PC-9 (cell line): Measurements from ENCODE around the gene PALS1. TPM values are rescaled to one million over a fixed set of nuclear protein-coding genes. Genes with fewer than 3 reads are reported as not detected.

Experiments
- BruUV-seq: library from RNA; stranded (reverse); fragments of 400-500 nt; replicated peaks from 2 replicates; lab custom pipeline; 2021; lab: Mats Ljungman, UMichigan
- CTCF ChIA-PET: fragments of 300-600 bp; sonication (Branson Sonifier 250); formaldehyde crosslinking; loops from one replicate; lab custom pipeline; 2022; ENCODE audit warnings: antibody characterized with exemption; lab: Charles Lee
- POLR2A ChIA-PET: fragments of 300-600 bp; sonication (Branson Sonifier 250); formaldehyde crosslinking; loops from one replicate; lab custom pipeline; 2022; ENCODE audit warnings: antibody characterized with exemption; ENCODE audit not compliant: unreplicated experiment; lab: Charles Lee
- DNase-seq, 2 experiments: peaks; one replicate each; pipeline versions ENCODE4 v3.0.0 to v3.0.0-alpha.2; 2015 to 2022; ENCODE audit warnings: mixed read lengths in 1 of 2
- H2AFZ ChIP-seq: fragments of 200-600 bp; sonication (generic); 2 replicates; pipeline ENCODE4 v1.8.1; 2017; ENCODE audit warnings: antibody characterized with exemption
- H3F3A ChIP-seq: fragments of 200-600 bp; sonication (generic); 2 replicates; pipeline ENCODE4 v1.8.1; 2017; ENCODE audit warnings: antibody characterized with exemption, mild to moderate bottlenecking, low read depth; ENCODE audit not compliant: insufficient read depth
- H3K27ac ChIP-seq: fragments of 200-600 bp; sonication (generic); 2 replicates; pipeline ENCODE4 v1.6.1; 2016; ENCODE audit warnings: mixed run types
- H3K27me3 ChIP-seq: fragments of 200-600 bp; sonication (generic); 2 replicates; pipeline ENCODE4 v1.6.1; 2016; ENCODE audit warnings: low read depth, mixed run types; ENCODE audit not compliant: insufficient read depth
- H3K36me3 ChIP-seq: fragments of 200-600 bp; sonication (generic); 2 replicates; pipeline ENCODE4 v1.6.1; 2016; ENCODE audit warnings: low read depth, mixed run types
- H3K4me1 ChIP-seq: fragments of 200-600 bp; sonication (generic); replicated peaks from 2 replicates; pipeline ENCODE4 v1.6.1; 2016; ENCODE audit warnings: mixed run types; ENCODE audit not compliant: insufficient read depth
- H3K4me2 ChIP-seq: fragments of 200-600 bp; sonication (generic); 2 replicates; pipeline ENCODE4 v1.6.1; 2017; ENCODE audit warnings: mixed run types
- H3K4me3 ChIP-seq: fragments of 200-600 bp; sonication (generic); 2 replicates; pipeline ENCODE4 v1.6.1; 2016; ENCODE audit warnings: mixed run types
- H3K79me2 ChIP-seq: fragments of 200-600 bp; sonication (generic); 2 replicates; pipeline ENCODE4 v1.6.1; 2017; ENCODE audit warnings: low read depth, mixed run types
- H3K9me2 ChIP-seq: fragments of 200-600 bp; sonication (generic); 2 replicates; pipeline ENCODE4 v1.8.1; 2017; ENCODE audit warnings: mild to moderate bottlenecking; ENCODE audit not compliant: insufficient read depth
- H3K9me3 ChIP-seq: fragments of 200-600 bp; sonication (generic); 2 replicates; pipeline ENCODE4 v1.8.1; 2016; ENCODE audit warnings: low read depth; ENCODE audit not compliant: insufficient read depth
- H4K20me1 ChIP-seq: fragments of 200-600 bp; sonication (generic); 2 replicates; pipeline ENCODE4 v1.8.1; 2017; ENCODE audit not compliant: insufficient read depth
- CTCF ChIP-seq: fragments of 200-600 bp; sonication (generic); conservative IDR thresholded peaks from 2 replicates; pipeline ENCODE4 v1.6.1; 2017; ENCODE audit warnings: mixed run types, antibody characterized with exemption, mild to moderate bottlenecking, moderate library complexity
- EZH2 ChIP-seq: fragments of 200-600 bp; sonication (generic); IDR thresholded peaks from 2 replicates; pipeline ENCODE4 v1.8.0; 2017; ENCODE audit warnings: antibody characterized with exemption, low read depth
- intact Hi-C: fragments of 100-400 bp; cut with micrococcal nuclease; formaldehyde crosslinking; loops from one replicate; pipeline ENCODE4 v1.10.0; 2022; ENCODE audit not compliant: unreplicated experiment
- total RNA-seq: library from RNA; stranded (reverse); gene quantifications from 2 replicates; pipeline ENCODE4 v1.2.3, GENCODE V29; 2021

Gene PALS1
- total RNA-seq, 1 experiment from 2014 or later, result 94.7 TPM

GRCh38 chr14:67240168-67240932 lies 885 bp upstream of the PALS1 start:
- TF ChIP-seq EZH2 (no peak), CTCF (no peak)
- TSS peak; percentile 89 for BruUV-seq
- Histone ChIP-seq H2AFZ (peak overlapping the region; percentile 86), H3F3A (peaks cover 24% of the 10 kb centered on the region; the same call in 1 of the 2 replicates), H3K4me3 (peak overlapping the region; percentile 93), H4K20me1 (0 out of 2 replicates have a peak, but pooled peaks cover 6% of the 10 kb centered on the region), H3K27me3 (no peaks in the 10 kb centered on the region), H3K4me1 (peaks cover 17% of the 10 kb centered on the region; the same call in 1 of the 2 replicates), H3K9me2 (0 out of 2 replicates have a peak, but pooled peaks cover 3% of the 10 kb centered on the region), H3K4me2 (peak overlapping the region; percentile 93), H3K79me2 (peaks cover 36% of the 10 kb centered on the region), H3K36me3 (no peaks in the 10 kb centered on the region), H3K27ac (peak overlapping the region; percentile 91), H3K9me3 (no peaks in the 10 kb centered on the region)
- CTCF ChIA-PET, result no interaction called here
- peak in 1 of 2 experiments; percentile 73 for DNase-seq
- POLR2A ChIA-PET, result interaction anchor here (0.6 to 0.9 kb wide), 8 partner anchors 12 to 1518 kb away, joined by 4 to 20 read pairs (median 6); no protein-coding TSS in a partner anchor
- intact Hi-C loops, result loop anchor here (5.0 kb wide), 1 partner anchor 122 kb away; the partner anchor contains the start of gene EIF2S1

DNA sequence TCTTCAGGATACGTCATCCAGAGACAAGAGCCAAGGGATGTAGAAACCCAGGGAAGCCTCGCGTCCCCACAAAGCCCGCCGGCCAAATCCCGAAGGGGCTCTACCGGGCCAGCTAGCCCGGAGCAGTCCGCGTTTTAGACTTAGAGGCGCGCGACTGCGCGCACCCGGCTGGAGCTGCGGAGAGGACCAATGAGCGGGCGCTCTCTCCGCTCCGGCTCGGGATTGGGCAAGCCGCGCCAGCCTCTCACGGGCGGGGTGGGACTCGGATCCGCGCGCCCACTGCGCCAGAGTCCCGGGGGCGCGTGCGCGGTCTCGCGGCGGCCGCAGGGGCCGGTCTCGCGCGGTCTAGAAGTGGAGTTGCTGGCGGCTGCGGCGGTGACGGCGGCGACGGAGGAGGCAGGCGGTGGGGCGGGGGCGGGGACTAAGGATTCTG lies 241 bp upstream of the PALS1 start:
- peak overlapping the region; percentile 93 for H3K4me2 ChIP-seq
- H3K4me3 ChIP-seq, result peak overlapping the region; percentile 93
- ChIA-PET CTCF (no interaction called here), POLR2A (interaction anchor here (0.6 to 0.9 kb wide), 10 partner anchors 11 to 1517 kb away, joined by 3 to 20 read pairs (median 6); no protein-coding TSS in a partner anchor)
- intact Hi-C loops, result loop anchor here (1.0 to 5.0 kb wide), 4 partner anchors 20 to 121 kb away; partner anchors contain the start of gene EIF2S1
- no TSS peak for BruUV-seq
- H3K4me1 ChIP-seq, result peaks cover 17% of the 10 kb centered on the region; the same call in 1 of the 2 replicates
- no peaks in the 10 kb centered on the region for H3K27me3 ChIP-seq
- H2AFZ ChIP-seq, result peak overlapping the region; percentile 86
- peak; percentile 91 to 99 for DNase-seq
- H4K20me1 ChIP-seq, result 0 out of 2 replicates have a peak, but pooled peaks cover 6% of the 10 kb centered on the region
- no peak for TF ChIP-seq CTCF
- TF ChIP-seq EZH2, result no peak
- no peaks in the 10 kb centered on the region for H3K36me3 ChIP-seq
- H3K79me2 ChIP-seq, result peaks cover 43% of the 10 kb centered on the region
- H3K27ac ChIP-seq, result peak overlapping the region; percentile 91
- H3K9me3 ChIP-seq, result no peaks in the 10 kb centered on the region
- H3K9me2 ChIP-seq, result 0 out of 2 replicates have a peak, but pooled peaks cover 3% of the 10 kb centered on the region
- H3F3A ChIP-seq, result peaks cover 24% of the 10 kb centered on the region; the same call in 1 of the 2 replicates

DNA sequence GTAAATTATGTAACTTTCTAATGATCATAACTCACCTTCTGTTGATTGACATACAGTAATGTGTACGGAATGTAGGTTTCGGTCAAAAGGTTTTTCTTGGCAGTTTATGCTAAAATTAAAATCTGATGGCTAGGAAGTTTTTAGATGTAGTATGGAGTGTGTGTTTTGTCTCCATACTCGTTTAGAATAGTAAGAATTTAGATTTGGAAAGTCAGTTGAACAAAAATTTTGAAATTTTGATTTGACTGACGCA lies 859 bp downstream of the PALS1 start:
- intact Hi-C loops, result loop anchor here (5.0 kb wide), 1 partner anchor 120 kb away; the partner anchor contains the start of gene EIF2S1
- ChIA-PET CTCF (interaction anchor here (0.7 kb wide), 1 partner anchor 1891 kb away, joined by 3 read pairs; no protein-coding TSS in a partner anchor), POLR2A (interaction anchor here (0.6 to 0.7 kb wide), 2 partner anchors 54 to 55 kb away, joined by 4 read pairs; no protein-coding TSS in a partner anchor)

More for the DNA sequence above, 859 bp downstream of the PALS1 start:
- Histone ChIP-seq H3F3A (peaks cover 24% of the 10 kb centered on the region; the same call in 1 of the 2 replicates), H3K4me3 (peak overlapping the region; percentile 93), H3K27me3 (no peaks in the 10 kb centered on the region), H2AFZ (peak overlapping the region; percentile 79), H3K4me2 (peak overlapping the region; percentile 93), H3K9me3 (no peaks in the 10 kb centered on the region), H3K4me1 (peaks cover 20% of the 10 kb centered on the region; the same call in 1 of the 2 replicates), H3K27ac (peak overlapping the region; percentile 91), H4K20me1 (peaks cover 6% of the 10 kb centered on the region; the same call in 1 of the 2 replicates), H3K36me3 (no peaks in the 10 kb centered on the region), H3K79me2 (peaks cover 54% of the 10 kb centered on the region), H3K9me2 (0 out of 2 replicates have a peak, but pooled peaks cover 3% of the 10 kb centered on the region)
- no TSS peak for BruUV-seq
- no peak for DNase-seq
- no peak for TF ChIP-seq EZH2
- TF ChIP-seq CTCF, result no peak
